HG02884 (cell line): ENCODE data around the gene PARD3.
"Not testable (repeated sequence)": the region's sequence is repeated elsewhere in the genome, so short reads cannot be mapped to it uniquely, and the experiment has no call there.

ENCODE experiments used
- ATAC-seq: cut with Tn5 transposase; IDR thresholded peaks from one replicate; pipeline ENCODE4 v1.9.1; 2021; ENCODE audit warnings: mild to moderate bottlenecking, moderate library complexity; ENCODE audit not compliant: unreplicated experiment

The PARD3 gene

GRCh38 chr10:34746094-34746493 is 69.0 kb downstream of the PARD3 start:
- no peak for ATAC-seq

GRCh38 chr10:34745244-34745643 is 69.9 kb downstream of the PARD3 start:
- ATAC-seq, result no peak

GRCh38 chr10:34744590-34744989 is 70.5 kb downstream of the PARD3 start:
- ATAC-seq, result no peak

GRCh38 chr10:34743814-34744213 is 71.3 kb downstream of the PARD3 start:
- no peak for ATAC-seq

- no peak for ATAC-seq
These were observed 72.6 kb downstream of the PARD3 start for GRCh38 chr10:34742456-34742855.

- not testable (repeated sequence) for ATAC-seq
These were observed 74.0 kb downstream of the PARD3 start for GRCh38 chr10:34741087-34741486.

GRCh38 chr10:34740321-34740720 is 74.8 kb downstream of the PARD3 start:
- no peak for ATAC-seq

GRCh38 chr10:34739915-34740314 is 75.2 kb downstream of the PARD3 start:
- no peak for ATAC-seq

- no peak for ATAC-seq
These were observed 77.3 kb downstream of the PARD3 start for GRCh38 chr10:34737772-34738169.

GRCh38 chr10:34736976-34737771 is 77.9 kb downstream of the PARD3 start:
- no peak for ATAC-seq

- ATAC-seq, result no peak
These were observed 80.2 kb downstream of the PARD3 start for GRCh38 chr10:34734918-34735317.

GRCh38 chr10:34732926-34733325 is 82.2 kb downstream of the PARD3 start:
- ATAC-seq, result no peak

GRCh38 chr10:34731885-34732701 is 83.0 kb downstream of the PARD3 start:
- no peak for ATAC-seq

GRCh38 chr10:34731213-34731612 is 83.9 kb downstream of the PARD3 start:
- ATAC-seq, result no peak

GRCh38 chr10:34730726-34731125 is 84.4 kb downstream of the PARD3 start:
- no peak for ATAC-seq

- no peak for ATAC-seq
These were observed 85.5 kb downstream of the PARD3 start for GRCh38 chr10:34729619-34730018.

- ATAC-seq, result no peak
These were observed 86.7 kb downstream of the PARD3 start for GRCh38 chr10:34728361-34728760.

- no peak for ATAC-seq
These were observed 87.5 kb downstream of the PARD3 start for GRCh38 chr10:34727595-34728033.

- no peak for ATAC-seq
These were observed 88.2 kb downstream of the PARD3 start for GRCh38 chr10:34726862-34727261.

GRCh38 chr10:34723750-34724149 is 91.3 kb downstream of the PARD3 start:
- ATAC-seq, result no peak

- ATAC-seq, result no peak
These were observed 92.7 kb downstream of the PARD3 start for GRCh38 chr10:34722404-34722803.

GRCh38 chr10:34721208-34721840 is 93.8 kb downstream of the PARD3 start:
- ATAC-seq, result no peak
